Natural killer cell (primary cell): ENCODE results near the gene CSMD2. TPM values are rescaled to one million over a fixed set of nuclear protein-coding genes. Genes with fewer than 3 reads are reported as not detected.

ENCODE experiments used
- ATAC-seq, 3 donors: fragments of 150-1000 bp in 2 of 3; fragments of 200-7000 bp in 1 of 3; cut with Tn5 transposase; 1 replicate in 1 of 3; 2 replicates in 2 of 3; pipeline ENCODE4 v1.10.0; 2021; ENCODE audit warnings: mild to moderate bottlenecking in 2 of 3, moderate library complexity in 2 of 3
- DNase-seq, 2 donors: peaks; one replicate each; pipeline versions ENCODE4 v3.0.0 to v3.0.0-alpha.2; 2013 to 2021; ENCODE audit warnings: mixed read lengths in 1 of 2
- H3K27ac ChIP-seq: one replicate; pipeline ENCODE4 v1.5.1; 2013; ENCODE audit warnings: mild to moderate bottlenecking, low read length
- H3K27me3 ChIP-seq: one replicate; pipeline ENCODE4 v1.6.1; 2013; ENCODE audit warnings: low read length; ENCODE audit not compliant: control insufficient read depth, insufficient read depth
- H3K36me3 ChIP-seq: one replicate; pipeline ENCODE4 v1.6.1; 2013; ENCODE audit warnings: low read length; ENCODE audit not compliant: control insufficient read depth, insufficient read depth
- H3K4me1 ChIP-seq: one replicate; pipeline ENCODE4 v1.6.1; 2013; ENCODE audit warnings: low read length; ENCODE audit not compliant: control insufficient read depth, insufficient read depth
- H3K4me3 ChIP-seq: one replicate; pipeline ENCODE4 v1.5.1; 2013; ENCODE audit warnings: low read length
- H3K9me3 ChIP-seq: one replicate; pipeline ENCODE4 v1.6.1; 2013; ENCODE audit warnings: low read length; ENCODE audit not compliant: control insufficient read depth, insufficient read depth
- H3K27ac Mint-ChIP-seq, 2 donors: one replicate each; pipeline ENCODE4 v1.8.0; 2022; ENCODE audit warnings: mild to moderate bottlenecking in 2 of 2, mixed read lengths in 2 of 2, moderate library complexity in 1 of 2
- H3K27me3 Mint-ChIP-seq, 2 donors: one replicate each; pipeline ENCODE4 v1.8.0; 2022; ENCODE audit warnings: low read depth in 2 of 2, mixed read lengths in 2 of 2
- H3K36me3 Mint-ChIP-seq: one replicate; pipeline ENCODE4 v1.8.0; 2022; ENCODE audit warnings: mixed read lengths
- H3K4me1 Mint-ChIP-seq, 2 donors: one replicate each; pipeline ENCODE4 v1.8.0; 2022; ENCODE audit warnings: mixed read lengths in 2 of 2
- H3K4me3 Mint-ChIP-seq: one replicate; pipeline ENCODE4 v1.8.0; 2022; ENCODE audit warnings: mild to moderate bottlenecking, moderate library complexity, mixed read lengths
- H3K9me3 Mint-ChIP-seq, 2 donors: one replicate each; pipeline ENCODE4 v1.8.0; 2022; ENCODE audit warnings: mixed read lengths in 2 of 2
- WGBS: methylation state at CpG from one replicate; pipeline ENCODE4 v1.1.7; 2013; ENCODE audit warnings: missing lambda C conversion rate; ENCODE audit not compliant: insufficient coverage; 5-methylcytosine and 5-hydroxymethylcytosine counted together
- intact Hi-C: fragments of 100-400 bp; cut with micrococcal nuclease; formaldehyde crosslinking; loops from one replicate; pipeline ENCODE4 v1.14.2; 2022
- total RNA-seq, 4 donors: library from RNA; stranded (reverse); fragments of 120-200 nt in 1 of 4; gene quantifications; one replicate each; pipeline versions ENCODE4 v1.2.3 to v1.2.4, GENCODE V29; 2013 to 2022
- TF ChIP-seq, protein P1 (sequence below): fragments of 200-600 bp; IDR thresholded peaks from one replicate; pipeline ENCODE4 v1.8.0; 2022; ENCODE audit warnings: antibody characterized with exemption

CSMD2 gene
- total RNA-seq, 3 donors from 2014 or later (not counting 1 experiment from before 2014, with no cell fraction given): not detected

DNA sequence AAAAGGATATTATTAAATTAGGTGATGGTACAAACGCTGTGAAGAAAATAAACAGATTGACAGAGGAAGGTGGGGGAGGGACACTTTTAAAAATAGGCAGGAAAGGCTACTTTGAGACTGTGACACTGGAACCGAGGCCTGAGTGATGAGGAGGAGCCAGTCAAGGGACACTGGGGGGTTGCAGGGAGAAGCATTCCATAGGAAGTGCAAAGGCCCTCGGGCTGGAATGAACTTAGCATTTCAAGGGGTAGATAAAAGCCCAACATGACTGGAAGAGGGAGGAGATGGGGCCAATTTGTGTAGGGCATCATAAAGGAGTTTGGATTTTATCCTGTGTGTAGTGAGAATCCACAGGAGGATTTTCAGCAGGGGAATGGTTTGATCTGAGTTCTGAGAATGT lies 27.6 kb upstream of the CSMD2 start:
- H3K27ac Mint-ChIP-seq: no peak overlapping the region
- Histone ChIP-seq H3K9me3 (no peaks in the 10 kb centered on the region), H3K4me3 (no peak overlapping the region), H3K27me3 (no peaks in the 10 kb centered on the region), H3K27ac (no peak overlapping the region), H3K4me1 (no peaks in the 10 kb centered on the region), H3K36me3 (no peaks in the 10 kb centered on the region)
- TF ChIP-seq, protein P1, sequence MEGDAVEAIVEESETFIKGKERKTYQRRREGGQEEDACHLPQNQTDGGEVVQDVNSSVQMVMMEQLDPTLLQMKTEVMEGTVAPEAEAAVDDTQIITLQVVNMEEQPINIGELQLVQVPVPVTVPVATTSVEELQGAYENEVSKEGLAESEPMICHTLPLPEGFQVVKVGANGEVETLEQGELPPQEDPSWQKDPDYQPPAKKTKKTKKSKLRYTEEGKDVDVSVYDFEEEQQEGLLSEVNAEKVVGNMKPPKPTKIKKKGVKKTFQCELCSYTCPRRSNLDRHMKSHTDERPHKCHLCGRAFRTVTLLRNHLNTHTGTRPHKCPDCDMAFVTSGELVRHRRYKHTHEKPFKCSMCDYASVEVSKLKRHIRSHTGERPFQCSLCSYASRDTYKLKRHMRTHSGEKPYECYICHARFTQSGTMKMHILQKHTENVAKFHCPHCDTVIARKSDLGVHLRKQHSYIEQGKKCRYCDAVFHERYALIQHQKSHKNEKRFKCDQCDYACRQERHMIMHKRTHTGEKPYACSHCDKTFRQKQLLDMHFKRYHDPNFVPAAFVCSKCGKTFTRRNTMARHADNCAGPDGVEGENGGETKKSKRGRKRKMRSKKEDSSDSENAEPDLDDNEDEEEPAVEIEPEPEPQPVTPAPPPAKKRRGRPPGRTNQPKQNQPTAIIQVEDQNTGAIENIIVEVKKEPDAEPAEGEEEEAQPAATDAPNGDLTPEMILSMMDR: no peak
- H3K4me1 Mint-ChIP-seq: no peaks in the 10 kb centered on the region
- H3K4me3 Mint-ChIP-seq: no peak overlapping the region
- no peak for ATAC-seq
- 56% methylated on average over 3 of the region's 3 CpGs for WGBS
- DNase-seq: no peak
- H3K27me3 Mint-ChIP-seq: peaks cover 24 to 40% of the 10 kb centered on the region in 2 donors
- no peaks in the 10 kb centered on the region for H3K36me3 Mint-ChIP-seq
- no peaks in the 10 kb centered on the region for H3K9me3 Mint-ChIP-seq
- intact Hi-C loops: no loop called here

DNA sequence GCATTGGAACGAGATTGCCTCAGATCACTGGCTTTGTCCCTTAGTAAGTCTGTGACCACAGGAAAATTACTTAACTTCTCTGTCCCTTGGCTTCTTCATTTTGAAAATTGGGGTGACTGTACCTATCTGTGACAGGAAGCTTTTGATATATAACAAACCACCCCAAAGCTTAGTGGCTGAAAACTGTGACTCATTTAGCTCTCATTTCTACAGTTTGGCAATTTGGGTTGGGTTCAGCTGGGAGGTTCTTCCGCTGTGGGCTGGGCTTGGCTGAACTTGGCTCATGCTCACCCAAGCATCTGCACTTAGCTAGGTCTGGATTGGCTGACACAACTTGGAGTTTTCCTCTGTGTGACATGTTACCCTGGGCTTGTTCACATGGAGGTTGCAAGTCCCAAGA lies 25.7 kb upstream of the CSMD2 start:
- ATAC-seq (no peak), DNase-seq (no peak)
- Histone ChIP-seq H3K27me3 (no peaks in the 10 kb centered on the region), H3K27ac (no peak overlapping the region), H3K4me1 (no peaks in the 10 kb centered on the region), H3K4me3 (no peak overlapping the region), H3K9me3 (no peaks in the 10 kb centered on the region), H3K36me3 (no peaks in the 10 kb centered on the region)
- Mint-ChIP-seq H3K4me1 (no peaks in the 10 kb centered on the region), H3K36me3 (no peaks in the 10 kb centered on the region), H3K4me3 (no peak overlapping the region), H3K27me3 (peaks cover 36 to 54% of the 10 kb centered on the region in 2 donors), H3K27ac (no peak overlapping the region), H3K9me3 (no peaks in the 10 kb centered on the region)
- intact Hi-C loops: no loop called here
- TF ChIP-seq, protein P1: no peak
- 61% methylated on average over 2 of the region's 2 CpGs for WGBS

DNA sequence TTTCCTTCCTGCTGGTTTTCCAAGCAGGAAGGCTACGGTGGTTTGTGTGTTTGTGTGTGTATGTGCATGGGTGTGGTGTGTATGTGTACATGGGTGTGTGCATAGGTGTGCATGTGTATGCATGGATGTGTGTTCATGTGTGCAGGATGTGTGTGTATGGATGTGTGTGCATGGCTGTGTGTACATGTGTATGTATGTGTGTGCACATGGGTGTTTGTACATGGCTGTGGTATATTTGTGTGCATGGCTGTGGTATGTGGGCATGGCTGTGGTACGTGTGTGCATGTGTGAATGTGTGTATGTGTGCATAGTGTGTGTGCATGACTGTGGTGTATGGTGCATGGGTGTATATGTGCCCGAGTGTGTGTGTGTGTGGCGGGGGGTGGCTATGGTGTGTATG lies 24.0 kb upstream of the CSMD2 start:
- no peaks in the 10 kb centered on the region for H3K9me3 ChIP-seq
- intact Hi-C loops: no loop called here
- H3K4me3 Mint-ChIP-seq: no peak overlapping the region
- H3K27ac Mint-ChIP-seq: no peak overlapping the region
- H3K27me3 ChIP-seq: no peaks in the 10 kb centered on the region
- no peaks in the 10 kb centered on the region for H3K9me3 Mint-ChIP-seq
- no peak overlapping the region for H3K4me3 ChIP-seq
- TF ChIP-seq, protein P1: no peak
- no peak overlapping the region for H3K27ac ChIP-seq
- no peaks in the 10 kb centered on the region for H3K4me1 Mint-ChIP-seq
- no peaks in the 10 kb centered on the region for H3K36me3 Mint-ChIP-seq
- no peaks in the 10 kb centered on the region for H3K36me3 ChIP-seq
- peak in 1 of 3 donors; percentile 27 for ATAC-seq
- peaks cover 40 to 61% of the 10 kb centered on the region in 2 donors for H3K27me3 Mint-ChIP-seq
- WGBS: 57% methylated on average over 4 of the region's 4 CpGs
- H3K4me1 ChIP-seq: no peaks in the 10 kb centered on the region
- no peak for DNase-seq

DNA sequence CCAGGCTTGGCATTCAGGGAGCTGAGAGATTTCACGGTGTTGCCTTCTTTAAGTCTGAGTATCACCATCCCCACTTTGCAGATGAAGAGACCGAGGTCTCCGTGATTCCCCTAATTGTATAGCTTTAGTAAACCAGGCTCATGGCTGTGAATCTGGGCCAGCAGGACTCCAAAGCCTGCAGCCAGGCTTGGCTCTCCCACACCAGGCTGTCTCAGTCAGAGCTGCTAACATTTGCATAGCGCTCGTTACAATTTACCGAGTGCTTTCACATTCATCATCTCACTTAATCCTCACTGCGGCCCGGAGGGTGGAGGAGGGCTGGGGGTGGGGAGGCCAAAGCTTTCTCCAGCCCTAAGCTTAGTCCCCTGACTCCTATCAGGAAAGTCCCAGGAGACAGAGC lies 23.4 kb upstream of the CSMD2 start:
- H3K27ac ChIP-seq: no peak overlapping the region
- ATAC-seq (no peak), DNase-seq (no peak)
- TF ChIP-seq, protein P1: no peak
- intact Hi-C loops: no loop called here
- Mint-ChIP-seq H3K4me3 (no peak overlapping the region), H3K27ac (no peak overlapping the region), H3K27me3 (peaks cover 38 to 59% of the 10 kb centered on the region in 2 donors), H3K36me3 (no peaks in the 10 kb centered on the region), H3K9me3 (no peaks in the 10 kb centered on the region), H3K4me1 (no peaks in the 10 kb centered on the region)
- H3K4me3 ChIP-seq: no peak overlapping the region
- H3K36me3 ChIP-seq: no peaks in the 10 kb centered on the region
- no peaks in the 10 kb centered on the region for H3K27me3 ChIP-seq
- no peaks in the 10 kb centered on the region for H3K4me1 ChIP-seq
- 37% methylated on average over 3 of the region's 8 CpGs for WGBS
- no peaks in the 10 kb centered on the region for H3K9me3 ChIP-seq
